ENCODE data around the gene CUX1.

Gene CUX1

GRCh38 chr7:101862280-101863220 lies 45.1 kb downstream of the CUX1 start:
- H3K27ac ChIP-seq (ENCODE audit: poor library complexity, severe bottlenecking), result no peak overlapping the region

GRCh38 chr7:101863598-101863997 lies 46.2 kb downstream of the CUX1 start:
- TF ChIP-seq CTCF (IDR thresholded peaks at IDR 0.05; ENCODE audit: poor library complexity, severe bottlenecking), result no peak
- Histone ChIP-seq H3K27ac (ENCODE audit: poor library complexity, severe bottlenecking) (no peak overlapping the region), H3K4me1 (ENCODE audit: insufficient read depth, poor library complexity, severe bottlenecking) (no peaks in the 10 kb centered on the region), H3K9me3 (ENCODE audit: severe bottlenecking) (no peaks in the 10 kb centered on the region), H3K4me3 (ENCODE audit: severe bottlenecking) (no peak overlapping the region), H3K36me3 (ENCODE audit: low read depth) (no peaks in the 10 kb centered on the region), H3K27me3 (ENCODE audit: insufficient read depth, poor library complexity, severe bottlenecking) (no peaks in the 10 kb centered on the region)
- ATAC-seq (ENCODE audit: low read depth) (no peak), DNase-seq (ENCODE audit: low spot score) (no peak)

More at GRCh38 chr7:101862280-101863220, 45.1 kb downstream of the CUX1 start:
- no peaks in the 10 kb centered on the region for H3K36me3 ChIP-seq (ENCODE audit: low read depth)
- DNase-seq (ENCODE audit: low spot score), result no peak
- H3K27me3 ChIP-seq (ENCODE audit: insufficient read depth, poor library complexity, severe bottlenecking), result no peaks in the 10 kb centered on the region
- H3K9me3 ChIP-seq (ENCODE audit: severe bottlenecking), result no peaks in the 10 kb centered on the region
- no peak overlapping the region for H3K4me3 ChIP-seq (ENCODE audit: severe bottlenecking)
- no peak for TF ChIP-seq CTCF (IDR thresholded peaks at IDR 0.05; ENCODE audit: poor library complexity, severe bottlenecking)
- ATAC-seq (ENCODE audit: low read depth), result no peak
- H3K4me1 ChIP-seq (ENCODE audit: insufficient read depth, poor library complexity, severe bottlenecking), result peaks cover under 1% of the 10 kb centered on the region

GRCh38 chr7:101864039-101864438 lies 46.6 kb downstream of the CUX1 start:
- ATAC-seq (ENCODE audit: low read depth), result no peak
- Histone ChIP-seq H3K27ac (ENCODE audit: poor library complexity, severe bottlenecking) (no peak overlapping the region), H3K4me3 (ENCODE audit: severe bottlenecking) (no peak overlapping the region), H3K36me3 (ENCODE audit: low read depth) (no peaks in the 10 kb centered on the region), H3K9me3 (ENCODE audit: severe bottlenecking) (no peaks in the 10 kb centered on the region), H3K27me3 (ENCODE audit: insufficient read depth, poor library complexity, severe bottlenecking) (no peaks in the 10 kb centered on the region), H3K4me1 (ENCODE audit: insufficient read depth, poor library complexity, severe bottlenecking) (no peaks in the 10 kb centered on the region)
- DNase-seq (ENCODE audit: low spot score), result no peak
- no peak for TF ChIP-seq CTCF (IDR thresholded peaks at IDR 0.05; ENCODE audit: poor library complexity, severe bottlenecking)

- no peak for TF ChIP-seq CTCF (IDR thresholded peaks at IDR 0.05; ENCODE audit: poor library complexity, severe bottlenecking)
- Histone ChIP-seq H3K4me1 (ENCODE audit: insufficient read depth, poor library complexity, severe bottlenecking) (peaks cover 7% of the 10 kb centered on the region), H3K36me3 (ENCODE audit: low read depth) (no peaks in the 10 kb centered on the region), H3K9me3 (ENCODE audit: severe bottlenecking) (no peaks in the 10 kb centered on the region), H3K4me3 (ENCODE audit: severe bottlenecking) (no peak overlapping the region), H3K27ac (ENCODE audit: poor library complexity, severe bottlenecking) (no peak overlapping the region), H3K27me3 (ENCODE audit: insufficient read depth, poor library complexity, severe bottlenecking) (no peaks in the 10 kb centered on the region)
- DNase-seq (ENCODE audit: low spot score), result no peak
- ATAC-seq (ENCODE audit: low read depth), result no peak
Observed at GRCh38 chr7:101865031-101865430, 47.6 kb downstream of the CUX1 start.

GRCh38 chr7:101865455-101865854 lies 48.0 kb downstream of the CUX1 start:
- H3K27ac ChIP-seq (ENCODE audit: poor library complexity, severe bottlenecking), result no peak overlapping the region
- H3K9me3 ChIP-seq (ENCODE audit: severe bottlenecking), result no peaks in the 10 kb centered on the region
- H3K36me3 ChIP-seq (ENCODE audit: low read depth), result no peaks in the 10 kb centered on the region
- DNase-seq (ENCODE audit: low spot score), result no peak
- H3K4me3 ChIP-seq (ENCODE audit: severe bottlenecking), result no peak overlapping the region
- no peaks in the 10 kb centered on the region for H3K27me3 ChIP-seq (ENCODE audit: insufficient read depth, poor library complexity, severe bottlenecking)
- no peak for ATAC-seq (ENCODE audit: low read depth)
- H3K4me1 ChIP-seq (ENCODE audit: insufficient read depth, poor library complexity, severe bottlenecking), result peaks cover 11% of the 10 kb centered on the region
- no peak for TF ChIP-seq CTCF (IDR thresholded peaks at IDR 0.05; ENCODE audit: poor library complexity, severe bottlenecking)

All from RWPE2 (cell line).